ENCODE results near the gene PIK3R6.

Gene PIK3R6

GRCh38 chr17:8849311-8850041 lies 18.0 kb downstream of the PIK3R6 start:
- DNase-seq, result no peak

DNA sequence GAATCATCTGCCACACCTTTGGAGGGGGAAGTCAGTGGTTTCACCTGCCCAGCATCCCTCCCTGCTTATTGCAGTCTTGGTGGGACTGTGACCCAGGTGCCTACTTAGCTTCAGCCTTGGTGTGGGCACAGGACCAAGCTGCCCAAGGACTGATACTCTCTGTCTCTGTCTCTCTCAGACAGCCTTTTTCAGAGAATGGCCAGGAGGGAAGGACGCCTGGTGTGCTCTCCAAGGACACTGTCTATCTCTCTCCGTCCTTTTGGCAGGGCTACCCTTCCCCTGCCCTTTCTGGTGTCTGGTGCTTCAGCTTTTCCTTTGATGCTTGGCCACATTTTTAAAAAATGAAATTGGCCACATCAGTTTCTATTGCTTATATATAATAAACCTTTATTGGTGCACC lies 19.6 kb downstream of the PIK3R6 start:
- DNase-seq, result no peak

GRCh38 chr17:8846768-8847211 lies 20.7 kb downstream of the PIK3R6 start:
- DNase-seq, result no peak

GRCh38 chr17:8844229-8845218 lies 22.9 kb downstream of the PIK3R6 start:
- no peak for DNase-seq

- DNase-seq, result no peak
Measured at GRCh38 chr17:8843344-8843743, 24.1 kb downstream of the PIK3R6 start.

- no peak for DNase-seq
Measured at GRCh38 chr17:8841844-8842243, 25.6 kb downstream of the PIK3R6 start.

- no peak for DNase-seq
Measured at GRCh38 chr17:8839410-8839935, 28.0 kb downstream of the PIK3R6 start.

GRCh38 chr17:8838551-8839095 lies 28.9 kb downstream of the PIK3R6 start:
- no peak for DNase-seq

DNA sequence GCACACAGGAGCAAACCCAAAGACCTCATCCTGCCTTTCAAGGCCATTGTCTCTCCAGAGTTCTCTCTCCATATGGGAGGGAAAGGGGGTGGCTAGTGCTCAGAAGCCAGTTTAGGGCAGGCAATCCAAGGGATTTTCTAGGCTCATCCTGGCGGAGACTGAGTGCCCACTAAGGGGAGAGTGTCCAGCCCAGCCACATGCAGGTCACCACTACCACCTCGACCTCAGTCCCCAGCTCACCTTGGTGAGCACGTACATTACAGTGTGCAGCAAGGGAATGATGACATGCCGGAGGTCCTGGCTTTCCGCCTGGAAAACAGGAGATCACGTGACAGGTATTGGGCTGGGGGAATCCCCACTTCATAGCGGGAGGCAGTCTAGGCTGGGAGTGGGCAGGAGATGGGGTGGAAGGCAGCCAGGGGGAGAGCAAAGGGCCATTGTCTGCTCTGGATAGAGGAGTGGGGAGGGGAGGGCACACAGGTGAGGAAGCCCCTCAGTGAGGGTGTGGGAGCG lies 29.9 kb downstream of the PIK3R6 start:
- DNase-seq, result no peak

GRCh38 chr17:8836821-8837562 lies 30.5 kb downstream of the PIK3R6 start:
- DNase-seq, result no peak

GRCh38 chr17:8835631-8836364 lies 31.7 kb downstream of the PIK3R6 start:
- DNase-seq, result no peak

DNA sequence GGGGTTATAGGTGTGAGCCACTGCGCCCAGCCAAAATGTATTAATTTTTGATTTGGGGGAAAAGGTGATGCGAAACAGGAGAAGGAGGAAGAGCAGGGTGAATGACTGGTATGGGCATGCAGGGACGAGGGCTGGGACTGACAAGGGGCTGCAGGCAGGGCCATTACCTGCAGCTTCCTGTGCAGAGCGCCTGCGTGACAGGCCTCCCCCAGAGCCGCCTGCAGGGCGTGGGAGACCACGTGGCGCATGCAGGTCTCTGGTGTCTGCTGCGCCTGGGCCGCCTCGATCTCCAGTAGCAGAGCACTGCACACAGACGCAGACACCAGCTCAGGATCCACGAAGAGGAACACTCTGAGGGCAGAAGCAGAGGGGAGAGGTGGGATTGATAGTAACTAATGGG lies 32.4 kb downstream of the PIK3R6 start:
- no peak for DNase-seq

- peak; percentile 5 for DNase-seq
Measured at GRCh38 chr17:8832711-8833352, 34.6 kb downstream of the PIK3R6 start.

GRCh38 chr17:8831234-8831849 lies 36.1 kb downstream of the PIK3R6 start:
- no peak for DNase-seq

DNA sequence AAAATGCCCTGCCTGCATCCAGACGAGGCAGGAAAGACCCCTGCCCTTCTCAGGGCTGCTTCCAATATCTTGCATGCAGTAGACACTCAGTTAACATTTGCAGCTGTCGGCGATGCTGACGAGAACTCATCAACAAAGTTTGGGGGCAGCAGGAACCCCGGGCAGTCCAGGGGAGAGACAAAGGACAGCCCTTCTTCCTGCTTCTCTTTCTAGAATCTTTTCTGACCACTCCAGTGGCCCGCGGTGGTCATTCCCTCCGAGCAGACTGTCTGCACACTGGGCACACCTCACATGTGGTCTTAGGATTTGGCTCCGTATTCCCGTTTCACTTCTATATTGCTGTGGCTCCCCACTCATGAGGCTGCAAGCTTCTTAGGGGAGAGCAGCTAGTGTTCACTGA lies 37.3 kb downstream of the PIK3R6 start:
- DNase-seq, result no peak

- DNase-seq, result no peak
Measured at GRCh38 chr17:8829036-8829941, 38.2 kb downstream of the PIK3R6 start.

DNA sequence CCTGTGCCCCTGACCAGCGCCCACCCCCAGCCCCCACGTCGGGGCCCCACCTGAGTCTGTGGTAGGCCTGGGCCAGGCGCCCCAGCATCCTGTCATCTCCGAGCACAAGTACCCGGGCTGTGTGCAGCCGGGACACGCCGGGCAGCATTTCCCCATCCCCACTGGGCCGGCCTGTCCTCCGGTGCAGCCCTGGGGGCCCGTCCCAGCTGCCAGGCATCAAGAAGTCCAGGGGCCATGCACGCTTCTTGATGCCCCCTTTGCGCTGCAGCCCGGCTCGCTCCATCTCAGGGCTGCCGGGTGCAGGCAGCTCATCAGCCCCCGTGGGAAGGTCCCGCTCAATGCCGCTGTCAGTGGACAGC lies 39.0 kb downstream of the PIK3R6 start:
- DNase-seq, result no peak

- no peak for DNase-seq
Measured at GRCh38 chr17:8826808-8827435, 40.6 kb downstream of the PIK3R6 start.

DNA sequence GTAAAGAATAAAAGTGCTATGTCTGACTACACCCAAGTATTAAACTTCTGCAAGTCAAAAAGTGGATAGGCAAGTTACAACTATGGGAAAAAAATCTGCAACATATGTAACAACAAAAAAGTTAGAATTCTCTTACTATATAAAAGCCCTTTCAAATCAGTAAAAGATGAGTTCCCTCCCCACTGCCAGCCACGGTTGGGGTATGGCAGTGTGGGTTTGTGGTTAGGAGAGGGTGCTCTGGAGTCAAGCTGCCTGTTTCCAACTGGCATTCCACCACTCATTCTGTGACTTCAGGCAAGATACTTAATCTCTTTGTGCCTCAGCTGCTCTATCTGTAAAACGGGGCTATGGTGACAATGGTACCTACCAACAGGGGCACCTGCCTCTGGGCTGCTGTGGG lies 41.7 kb downstream of the PIK3R6 start:
- DNase-seq, result no peak

All from effector CD4-positive, alpha-beta T cell (primary cell).